GM23338 (cell line): ENCODE measurements around the gene CLOCK. TPM values are rescaled to one million over a fixed set of nuclear protein-coding genes. Genes with fewer than 3 reads are reported as not detected.

Experiments
- ATAC-seq: fragments of 200-7000 bp; cut with Tn5 transposase; 3 replicates; pipeline ENCODE4 v1.9.1; 2020
- DNase-seq: peaks from one replicate; pipeline ENCODE4 v3.0.0-alpha.2; 2015; ENCODE audit warnings: low spot score
- H2AFZ ChIP-seq: fragments of 200-600 bp; sonication (generic); 2 replicates; pipeline ENCODE4 v1.8.0; 2016; ENCODE audit warnings: antibody characterized with exemption, mild to moderate bottlenecking, moderate library complexity
- H3F3A ChIP-seq: fragments of 200-600 bp; sonication (generic); replicated peaks from 2 replicates; pipeline ENCODE4 v1.8.0; 2017; ENCODE audit warnings: antibody characterized with exemption, mixed run types, low read depth
- H3K27ac ChIP-seq: fragments of 200-600 bp; sonication (generic); 2 replicates; pipeline ENCODE4 v1.6.1; 2016; ENCODE audit warnings: low read depth
- H3K27me3 ChIP-seq: fragments of 200-600 bp; sonication (generic); 2 replicates; pipeline ENCODE4 v1.8.0; 2016; ENCODE audit warnings: mild to moderate bottlenecking, mixed run types, moderate library complexity; ENCODE audit not compliant: insufficient read depth
- H3K36me3 ChIP-seq: fragments of 200-600 bp; sonication (generic); 2 replicates; pipeline ENCODE4 v1.8.0; 2016; ENCODE audit warnings: mild to moderate bottlenecking; ENCODE audit not compliant: insufficient read depth
- H3K4me1 ChIP-seq: fragments of 200-600 bp; sonication (generic); 2 replicates; pipeline ENCODE4 v1.8.0; 2016; ENCODE audit warnings: mild to moderate bottlenecking, moderate library complexity; ENCODE audit not compliant: insufficient read depth
- H3K4me2 ChIP-seq: fragments of 200-600 bp; sonication (generic); 2 replicates; pipeline ENCODE4 v1.7.1; 2017; ENCODE audit warnings: mixed run types
- H3K4me3 ChIP-seq: fragments of 200-600 bp; sonication (generic); 2 replicates; pipeline ENCODE4 v1.6.1; 2016; ENCODE audit warnings: mixed run types
- H3K79me2 ChIP-seq: fragments of 200-600 bp; sonication (generic); replicated peaks from 2 replicates; pipeline ENCODE4 v1.8.0; 2017; ENCODE audit warnings: mild to moderate bottlenecking; ENCODE audit not compliant: insufficient read depth
- H3K9me2 ChIP-seq: fragments of 200-600 bp; sonication (generic); 2 replicates; pipeline ENCODE4 v1.8.0; 2017; ENCODE audit not compliant: insufficient read depth
- H4K20me1 ChIP-seq: fragments of 200-600 bp; sonication (generic); replicated peaks from 2 replicates; pipeline ENCODE4 v1.8.0; 2017; ENCODE audit warnings: mild to moderate bottlenecking; ENCODE audit not compliant: insufficient read depth
- H3K27ac Mint-ChIP-seq: 2 replicates; pipeline ENCODE4 v1.8.0; 2020; ENCODE audit warnings: inconsistent platforms, mild to moderate bottlenecking, moderate library complexity, mixed read lengths
- H3K27me3 Mint-ChIP-seq: 3 replicates; pipeline ENCODE4 v1.8.0; 2022; ENCODE audit warnings: low read depth, mild to moderate bottlenecking, moderate library complexity, mixed read lengths, inconsistent platforms; ENCODE audit not compliant: insufficient read depth, poor library complexity
- H3K36me3 Mint-ChIP-seq: 3 replicates; pipeline ENCODE4 v1.8.0; 2021; ENCODE audit warnings: low read depth, mild to moderate bottlenecking, inconsistent platforms, moderate library complexity, mixed read lengths
- H3K4me1 Mint-ChIP-seq: 3 replicates; pipeline ENCODE4 v1.8.0; 2020; ENCODE audit warnings: mild to moderate bottlenecking, inconsistent platforms, mixed read lengths
- H3K4me3 Mint-ChIP-seq: 3 replicates; pipeline ENCODE4 v1.8.0; 2021; ENCODE audit warnings: moderate library complexity, mild to moderate bottlenecking, inconsistent platforms, mixed read lengths
- H3K9me3 Mint-ChIP-seq: 3 replicates; pipeline ENCODE4 v1.8.0; 2020; ENCODE audit warnings: moderate library complexity, mild to moderate bottlenecking, inconsistent platforms, mixed read lengths
- JUNB ChIP-seq: IDR thresholded peaks from one replicate; pipeline ENCODE4 v1.6.1; 2016; ENCODE audit warnings: antibody characterized with exemption; ENCODE audit not compliant: unreplicated experiment
- REST ChIP-seq: IDR thresholded peaks from one replicate; pipeline ENCODE4 v1.6.1; 2018; ENCODE audit warnings: antibody characterized with exemption; ENCODE audit not compliant: unreplicated experiment
- ZNF462 ChIP-seq: fragments of 250-450 bp; sonication (Bioruptor Pico); IDR thresholded peaks from 2 replicates; pipeline ENCODE4 v1.5.0; 2020; ENCODE audit warnings: mild to moderate bottlenecking, moderate library complexity
- polyA plus RNA-seq: library from polyadenylated mRNA; unstranded; fragments of >200 nt; fragmentation: Nextera tagmentation; extraction: Ambion mirVana; gene quantifications from 2 replicates; pipeline ENCODE4 v1.2.1, GENCODE V29; 2016
- total RNA-seq: library from RNA; depleted of rRNA; stranded (reverse); fragments of >200 nt; shearing (Covaris generic); gene quantifications from 2 replicates; pipeline ENCODE4 v1.2.3, GENCODE V29; 2014
- TF ChIP-seq, protein P1 (sequence below), 2 experiments: fragments of 200-600 bp in 1 of 2; sonication (generic) in 1 of 2; conservative IDR thresholded peaks; 2 replicates each; pipeline versions ENCODE4 v1.5.1 to v1.6.1; 2016 to 2017; ENCODE audit warnings: antibody characterized with exemption in 2 of 2, low read depth in 2 of 2, mild to moderate bottlenecking in 2 of 2, moderate library complexity in 1 of 2

CLOCK gene
- total and polyA plus RNA-seq, 2 experiments from 2014 or later = 17.1 to 28.8 TPM

GRCh38 chr4:55445921-55446577 is 100.7 kb downstream of the CLOCK start:
- Mint-ChIP-seq H3K9me3 (no peaks in the 10 kb centered on the region), H3K4me3 (no peak overlapping the region), H3K4me1 (no peaks in the 10 kb centered on the region), H3K27ac (no peak overlapping the region; the same call in 1 of the 2 replicates), H3K36me3 (peaks cover 41% of the 10 kb centered on the region), H3K27me3 (no peaks in the 10 kb centered on the region)
- TF ChIP-seq, protein P1, sequence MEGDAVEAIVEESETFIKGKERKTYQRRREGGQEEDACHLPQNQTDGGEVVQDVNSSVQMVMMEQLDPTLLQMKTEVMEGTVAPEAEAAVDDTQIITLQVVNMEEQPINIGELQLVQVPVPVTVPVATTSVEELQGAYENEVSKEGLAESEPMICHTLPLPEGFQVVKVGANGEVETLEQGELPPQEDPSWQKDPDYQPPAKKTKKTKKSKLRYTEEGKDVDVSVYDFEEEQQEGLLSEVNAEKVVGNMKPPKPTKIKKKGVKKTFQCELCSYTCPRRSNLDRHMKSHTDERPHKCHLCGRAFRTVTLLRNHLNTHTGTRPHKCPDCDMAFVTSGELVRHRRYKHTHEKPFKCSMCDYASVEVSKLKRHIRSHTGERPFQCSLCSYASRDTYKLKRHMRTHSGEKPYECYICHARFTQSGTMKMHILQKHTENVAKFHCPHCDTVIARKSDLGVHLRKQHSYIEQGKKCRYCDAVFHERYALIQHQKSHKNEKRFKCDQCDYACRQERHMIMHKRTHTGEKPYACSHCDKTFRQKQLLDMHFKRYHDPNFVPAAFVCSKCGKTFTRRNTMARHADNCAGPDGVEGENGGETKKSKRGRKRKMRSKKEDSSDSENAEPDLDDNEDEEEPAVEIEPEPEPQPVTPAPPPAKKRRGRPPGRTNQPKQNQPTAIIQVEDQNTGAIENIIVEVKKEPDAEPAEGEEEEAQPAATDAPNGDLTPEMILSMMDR (conservative IDR thresholded peaks at IDR 0.05; ENCODE audit: low read depth in 2 of 2) = 0 out of 4 replicates have a peak, but pooled peaks of 1 of the 2 experiments have one; percentile 9
- TF ChIP-seq REST = no peak
- no peak overlapping the region for H3K4me2 ChIP-seq
- H3K27me3 ChIP-seq = no peaks in the 10 kb centered on the region
- DNase-seq = no peak
- H3K36me3 ChIP-seq = peaks cover 42% of the 10 kb centered on the region
- no peak overlapping the region for H3K27ac ChIP-seq
- no peak for ATAC-seq
- 0 out of 2 replicates have a peak, but pooled peaks cover 3% of the 10 kb centered on the region for H4K20me1 ChIP-seq
- H3K9me2 ChIP-seq = no peaks in the 10 kb centered on the region
- no peak overlapping the region for H3K4me3 ChIP-seq
- H3K79me2 ChIP-seq = no peaks in the 10 kb centered on the region
- H2AFZ ChIP-seq = no peak overlapping the region
- H3F3A ChIP-seq = no peaks in the 10 kb centered on the region
- H3K4me1 ChIP-seq = no peaks in the 10 kb centered on the region

DNA sequence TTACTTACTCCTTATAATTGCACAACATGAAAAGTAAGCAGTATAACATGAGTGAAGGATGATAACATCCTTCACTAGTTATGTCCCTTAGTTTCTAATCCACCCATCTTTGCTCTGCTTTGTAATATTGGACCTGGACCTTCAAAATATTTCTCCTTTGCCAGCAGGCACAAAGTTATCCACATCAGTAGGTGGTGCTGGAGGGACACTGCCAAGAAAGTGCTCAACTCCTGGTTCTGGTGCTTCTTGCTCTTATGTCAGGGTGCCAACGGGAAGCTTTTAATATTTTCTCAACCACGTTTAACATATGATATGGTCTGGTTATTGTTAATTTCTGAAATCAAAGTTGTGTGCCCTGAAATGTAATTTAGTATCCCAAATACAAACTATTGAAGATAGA is 101.9 kb downstream of the CLOCK start:
- H3F3A ChIP-seq = no peaks in the 10 kb centered on the region
- Mint-ChIP-seq H3K4me1 (no peaks in the 10 kb centered on the region), H3K4me3 (no peak overlapping the region), H3K27me3 (no peaks in the 10 kb centered on the region), H3K9me3 (no peaks in the 10 kb centered on the region), H3K36me3 (peaks cover 40% of the 10 kb centered on the region), H3K27ac (no peak overlapping the region)
- H3K27me3 ChIP-seq = no peaks in the 10 kb centered on the region
- H3K9me2 ChIP-seq = no peaks in the 10 kb centered on the region
- 0 out of 2 replicates have a peak, but pooled peaks cover 3% of the 10 kb centered on the region for H4K20me1 ChIP-seq
- no peaks in the 10 kb centered on the region for H3K79me2 ChIP-seq
- no peak overlapping the region for H3K4me3 ChIP-seq
- H3K36me3 ChIP-seq = peaks cover 42% of the 10 kb centered on the region
- H2AFZ ChIP-seq = no peak overlapping the region
- DNase-seq (no peak), ATAC-seq (no peak)
- no peaks in the 10 kb centered on the region for H3K4me1 ChIP-seq
- no peak overlapping the region for H3K4me2 ChIP-seq
- H3K27ac ChIP-seq = no peak overlapping the region
- TF ChIP-seq JUNB (no peak), ZNF462 (CRISPR knock-in tag) (no peak)
- TF ChIP-seq, protein P1 (conservative IDR thresholded peaks at IDR 0.05; ENCODE audit: low read depth in 2 of 2) = peak in 1 of 2 experiments; percentile 61; a peak in 3 of 4 replicates
